GM21619 (cell line): ENCODE results near the gene EMSY.
"Not testable (repeated sequence)": the region's sequence is repeated elsewhere in the genome, so short reads cannot be mapped to it uniquely, and the experiment has no call there.

Source experiments
- ATAC-seq: cut with Tn5 transposase; IDR thresholded peaks from one replicate; pipeline ENCODE4 v1.9.1; 2021; ENCODE audit not compliant: unreplicated experiment

Gene EMSY

GRCh38 chr11:76595091-76595490, 150.3 kb downstream of the EMSY start:
- not testable (repeated sequence) for ATAC-seq

DNA sequence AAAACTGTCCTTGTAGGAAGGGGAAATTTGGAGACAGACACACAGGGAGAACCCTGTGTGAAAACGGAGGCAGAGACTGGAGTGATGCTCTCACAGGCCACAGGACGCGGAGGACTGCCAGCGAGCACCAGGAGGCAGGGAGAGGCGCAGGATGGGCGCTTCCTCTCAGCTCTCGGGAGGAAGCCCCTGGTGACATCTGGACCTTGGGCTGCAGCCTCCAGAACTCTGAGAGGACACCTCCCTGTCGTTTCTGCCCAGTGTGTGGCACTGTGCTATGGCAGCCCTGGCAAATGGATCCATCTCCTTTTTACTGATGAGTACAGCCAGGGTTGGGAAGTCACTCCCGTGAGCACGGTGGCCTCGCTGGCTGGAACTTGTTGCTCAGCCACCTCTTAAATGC, 151.8 kb downstream of the EMSY start:
- no peak for ATAC-seq

GRCh38 chr11:76597533-76598425, 153.0 kb downstream of the EMSY start:
- no peak for ATAC-seq

DNA sequence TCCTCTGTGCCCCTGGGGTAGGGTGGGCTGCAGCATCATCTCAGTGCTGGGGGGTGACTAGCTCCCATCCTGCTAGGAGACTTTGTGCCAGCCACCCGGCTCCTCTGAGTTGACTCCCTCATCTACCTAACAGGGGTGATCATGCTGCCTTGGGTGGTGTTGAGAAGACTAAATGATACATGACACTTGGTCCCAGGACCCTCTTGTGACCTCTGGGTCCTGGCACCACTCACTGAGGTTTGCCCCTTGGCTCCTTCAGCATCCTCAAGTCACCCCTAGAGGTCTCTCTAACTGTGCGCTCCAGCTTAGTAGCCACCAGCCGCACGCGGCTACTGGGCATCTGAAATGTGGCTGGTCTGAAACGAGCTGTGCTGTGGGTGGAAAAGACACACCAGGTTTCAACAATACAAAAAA, 153.6 kb downstream of the EMSY start:
- no peak for ATAC-seq

DNA sequence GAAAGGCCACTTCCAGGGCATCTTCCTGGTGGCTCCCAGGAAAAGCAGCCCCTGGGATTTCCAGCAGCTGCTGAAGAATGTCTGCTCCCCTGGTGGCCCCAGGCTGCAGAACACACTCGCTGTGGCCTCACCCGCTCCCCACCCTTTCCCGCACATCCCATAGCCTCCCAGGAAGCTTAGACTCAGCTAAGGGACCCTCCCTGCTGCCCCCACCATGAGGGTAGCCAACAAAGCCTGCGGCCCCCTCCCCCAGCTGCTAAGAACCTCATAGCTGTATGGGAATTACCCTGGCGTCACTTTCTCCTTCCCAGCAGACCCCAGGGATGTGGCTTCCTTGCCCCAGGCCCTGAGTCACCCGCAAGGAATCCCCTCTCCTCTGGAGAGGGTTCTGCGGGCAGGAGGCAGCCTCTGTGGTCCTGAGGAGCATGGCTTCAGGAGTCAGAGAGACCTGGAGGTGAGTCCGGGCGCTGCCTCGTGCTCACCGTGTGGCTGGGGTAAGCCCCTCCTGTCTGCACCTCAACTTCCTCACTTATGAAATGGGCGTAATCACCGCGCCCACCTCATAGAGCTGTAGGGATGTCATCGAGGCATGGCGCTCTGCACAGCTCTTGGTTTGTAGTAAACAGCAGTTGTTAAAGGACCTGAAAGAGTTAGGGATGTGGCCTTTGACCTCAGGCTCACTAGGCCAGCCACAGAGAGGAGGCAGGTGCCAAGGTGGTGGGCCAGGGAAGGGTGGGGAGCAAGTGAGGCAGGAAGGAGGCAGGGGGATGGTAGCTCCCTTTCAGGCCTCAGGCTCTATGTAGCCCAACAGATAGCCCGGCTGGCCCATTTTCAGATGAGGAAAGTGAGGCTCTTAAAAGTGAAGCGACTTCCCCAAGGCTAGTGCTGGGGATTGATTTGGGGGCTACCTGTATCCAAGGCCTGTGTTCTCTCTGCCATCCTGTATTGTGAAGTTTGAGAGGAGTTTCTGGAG, 154.5 kb downstream of the EMSY start:
- no peak for ATAC-seq

- no peak for ATAC-seq
These were observed 155.4 kb downstream of the EMSY start for GRCh38 chr11:76600124-76600655.

DNA sequence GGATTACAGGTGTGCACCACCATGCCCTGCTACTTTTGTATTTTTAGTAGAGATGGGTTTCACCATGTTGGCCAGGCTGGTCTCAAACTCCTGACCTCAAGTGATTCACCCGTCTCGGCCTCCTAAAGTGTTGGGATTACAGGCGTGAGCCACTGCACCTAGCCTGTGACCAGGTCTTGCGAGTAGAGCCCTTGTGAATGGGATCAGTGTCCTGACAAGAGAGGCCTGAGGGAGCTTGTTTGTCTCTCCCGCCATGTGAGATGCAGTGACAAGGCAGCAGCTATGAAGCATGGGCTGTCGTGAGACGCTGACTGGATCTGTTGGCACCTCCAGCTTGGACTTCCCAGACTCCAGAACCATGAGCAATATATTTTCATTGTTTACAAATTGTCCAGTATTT, 156.5 kb downstream of the EMSY start:
- no peak for ATAC-seq

- no peak for ATAC-seq
These were observed 156.9 kb downstream of the EMSY start for GRCh38 chr11:76601724-76602123.

- ATAC-seq: no peak
These were observed 157.6 kb downstream of the EMSY start for GRCh38 chr11:76602431-76602861.
